Body of pancreas (tissue), 4 donors: Measurements from ENCODE around the gene PHLPP2. TPM values are rescaled to one million over a fixed set of nuclear protein-coding genes. Genes with fewer than 3 reads are reported as not detected.

Experiments used
- ATAC-seq: fragments of 150-250 bp; one replicate; pipeline ENCODE4 v1.9.1; 2016
- DNase-seq, 4 donors: peaks; one replicate each; pipeline ENCODE4 v3.0.0-alpha.2; 2019
- H3K27ac ChIP-seq, 4 donors: fragments of 200-600 bp; sonication (generic); 1 replicate in 3 of 4; 2 replicates in 1 of 4; pipeline versions ENCODE4 v1.5.1 to v1.6.1; 2016 to 2019; ENCODE audit warnings: mild to moderate bottlenecking in 1 of 4, mixed read lengths in 1 of 4, moderate library complexity in 1 of 4
- H3K27me3 ChIP-seq, 2 donors: fragments of 200-600 bp; sonication (generic); one replicate each; pipeline ENCODE4 v1.6.0; 2016; ENCODE audit warnings: mild to moderate bottlenecking in 1 of 2
- H3K36me3 ChIP-seq, 2 donors: fragments of 200-600 bp; sonication (generic); replicated peaks in 1 of 2; 2 replicates each; pipeline ENCODE4 v1.5.1; 2016; ENCODE audit warnings: low read depth in 2 of 2; ENCODE audit not compliant: insufficient read depth in 1 of 2
- H3K4me1 ChIP-seq: fragments of 200-600 bp; sonication (generic); one replicate; pipeline ENCODE4 v1.6.0; 2016
- H3K4me3 ChIP-seq, 2 donors: fragments of 200-600 bp; sonication (generic); 1 replicate in 1 of 2; 2 replicates in 1 of 2; pipeline ENCODE4 v1.5.1; 2016 to 2019
- H3K9me3 ChIP-seq, 3 donors: fragments of 200-600 bp; sonication (generic); 1 replicate in 2 of 3; 2 replicates in 1 of 3; pipeline ENCODE4 v1.5.1; 2016
- CTCF ChIP-seq, 7 experiments: fragments of 450-650 bp in 4 of 7; fragments of 200-600 bp in 3 of 7; sonication (generic) in 3 of 7; IDR thresholded peaks; one replicate each; pipeline ENCODE4 v1.5.1; 2016 to 2019; ENCODE audit warnings: antibody characterized with exemption in 7 of 7
- POLR2A ChIP-seq, 3 donors: fragments of 450-650 bp; IDR thresholded peaks; one replicate each; pipeline ENCODE4 v1.6.1; 2016; ENCODE audit warnings: antibody characterized with exemption in 3 of 3, mild to moderate bottlenecking in 2 of 3
- WGBS, 2 donors: methylation state at CpG; one replicate each; pipeline ENCODE4 v1.1.5; 2017; 5-methylcytosine and 5-hydroxymethylcytosine counted together
- intact Hi-C: fragments of 100-400 bp; cut with DNase I; formaldehyde crosslinking; loops from one replicate; pipeline ENCODE4 v1.15.1; 2023
- total RNA-seq, 2 donors: library from RNA; depleted of rRNA; stranded (reverse); fragments of >200 nt; gene quantifications; one replicate each; pipeline ENCODE4 v1.1.0, GENCODE V29; 2016

Gene PHLPP2
- total RNA-seq, 2 donors from 2014 or later: 4.2 to 5.9 TPM

GRCh38 chr16:71681360-71681759, 43.1 kb downstream of the PHLPP2 start:
- Histone ChIP-seq H3K27me3 (no peaks in the 10 kb centered on the region), H3K9me3 (no peaks in the 10 kb centered on the region), H3K4me3 (no peak overlapping the region), H3K4me1 (peaks cover 4% of the 10 kb centered on the region), H3K27ac (no peak overlapping the region), H3K36me3 (no peaks in the 10 kb centered on the region)
- intact Hi-C loops: no loop called here
- TF ChIP-seq POLR2A (IDR thresholded peaks at IDR 0.05) (no peak), CTCF (IDR thresholded peaks at IDR 0.05) (no peak)
- ATAC-seq (no peak), DNase-seq (no peak)
- 38 to 50% methylated on average over 2 of the region's 2 CpGs for WGBS, 2 donors

GRCh38 chr16:71676236-71676635, 48.3 kb downstream of the PHLPP2 start:
- intact Hi-C loops: no loop called here
- no peak overlapping the region for H3K27ac ChIP-seq
- DNase-seq: no peak
- ATAC-seq: no peak
- no peaks in the 10 kb centered on the region for H3K4me1 ChIP-seq
- no peaks in the 10 kb centered on the region for H3K36me3 ChIP-seq
- H3K27me3 ChIP-seq: no peaks in the 10 kb centered on the region
- H3K9me3 ChIP-seq: no peaks in the 10 kb centered on the region
- 75 to 83% methylated on average over 5 of the region's 5 CpGs for WGBS, 2 donors
- TF ChIP-seq POLR2A (IDR thresholded peaks at IDR 0.05): no peak
- TF ChIP-seq CTCF (IDR thresholded peaks at IDR 0.05): no peak
- no peak overlapping the region for H3K4me3 ChIP-seq

GRCh38 chr16:71675380-71675779, 49.1 kb downstream of the PHLPP2 start:
- H3K27ac ChIP-seq: no peak overlapping the region
- DNase-seq (no peak), ATAC-seq (no peak)
- H3K9me3 ChIP-seq: no peaks in the 10 kb centered on the region
- WGBS, 2 donors: 78 to 79% methylated on average over 3 of the region's 3 CpGs
- no peaks in the 10 kb centered on the region for H3K27me3 ChIP-seq
- no peak for TF ChIP-seq POLR2A (IDR thresholded peaks at IDR 0.05)
- TF ChIP-seq CTCF (IDR thresholded peaks at IDR 0.05): no peak
- no peak overlapping the region for H3K4me3 ChIP-seq
- intact Hi-C loops: no loop called here
- no peaks in the 10 kb centered on the region for H3K36me3 ChIP-seq
- no peaks in the 10 kb centered on the region for H3K4me1 ChIP-seq

- whole genome bisulfite sequencing, 2 donors: 92 to 97% methylated on average over 2 of the region's 2 CpGs
- Histone ChIP-seq H3K36me3 (no peaks in the 10 kb centered on the region), H3K4me3 (no peak overlapping the region), H3K9me3 (no peaks in the 10 kb centered on the region), H3K27me3 (no peaks in the 10 kb centered on the region), H3K27ac (no peak overlapping the region), H3K4me1 (no peaks in the 10 kb centered on the region)
- ATAC-seq (no peak), DNase-seq (no peak)
- TF ChIP-seq CTCF (IDR thresholded peaks at IDR 0.05) (no peak), POLR2A (IDR thresholded peaks at IDR 0.05) (no peak)
- intact Hi-C loops: no loop called here
These were observed 50.3 kb downstream of the PHLPP2 start for GRCh38 chr16:71674229-71674628.

GRCh38 chr16:71673582-71673973, 50.9 kb downstream of the PHLPP2 start:
- H3K27me3 ChIP-seq: no peaks in the 10 kb centered on the region
- H3K27ac ChIP-seq: no peak overlapping the region
- ATAC-seq (no peak), DNase-seq (no peak)
- no peaks in the 10 kb centered on the region for H3K36me3 ChIP-seq
- H3K9me3 ChIP-seq: no peaks in the 10 kb centered on the region
- 96 to 100% methylated on average over 1 of the region's 1 CpG for WGBS, 2 donors
- intact Hi-C loops: no loop called here
- H3K4me1 ChIP-seq: no peaks in the 10 kb centered on the region
- no peak overlapping the region for H3K4me3 ChIP-seq
- TF ChIP-seq POLR2A (IDR thresholded peaks at IDR 0.05) (no peak), CTCF (IDR thresholded peaks at IDR 0.05) (no peak)
